ENCODE data around the gene RNF26.

DNA sequence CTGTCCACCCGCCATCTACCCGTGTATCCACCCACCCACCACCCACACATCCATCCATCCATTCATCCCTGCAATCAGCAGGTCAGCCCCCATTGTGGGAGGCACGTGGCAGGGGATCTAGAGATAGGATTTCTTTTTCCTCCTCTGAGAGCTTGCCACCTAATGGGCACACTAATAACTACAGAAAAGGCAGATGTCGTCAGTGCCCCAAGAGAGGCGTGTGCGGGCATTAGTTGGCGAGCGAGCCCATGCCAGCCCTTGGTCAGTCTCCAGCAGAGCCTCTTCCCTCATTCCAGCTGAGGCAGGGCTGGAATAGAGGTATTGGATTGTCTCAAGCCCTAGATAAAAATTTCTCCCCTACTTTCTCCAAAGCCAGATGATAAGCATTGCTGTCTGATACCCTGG, 37.5 kb downstream of the RNF26 start:
- TF ChIP-seq, protein P1, sequence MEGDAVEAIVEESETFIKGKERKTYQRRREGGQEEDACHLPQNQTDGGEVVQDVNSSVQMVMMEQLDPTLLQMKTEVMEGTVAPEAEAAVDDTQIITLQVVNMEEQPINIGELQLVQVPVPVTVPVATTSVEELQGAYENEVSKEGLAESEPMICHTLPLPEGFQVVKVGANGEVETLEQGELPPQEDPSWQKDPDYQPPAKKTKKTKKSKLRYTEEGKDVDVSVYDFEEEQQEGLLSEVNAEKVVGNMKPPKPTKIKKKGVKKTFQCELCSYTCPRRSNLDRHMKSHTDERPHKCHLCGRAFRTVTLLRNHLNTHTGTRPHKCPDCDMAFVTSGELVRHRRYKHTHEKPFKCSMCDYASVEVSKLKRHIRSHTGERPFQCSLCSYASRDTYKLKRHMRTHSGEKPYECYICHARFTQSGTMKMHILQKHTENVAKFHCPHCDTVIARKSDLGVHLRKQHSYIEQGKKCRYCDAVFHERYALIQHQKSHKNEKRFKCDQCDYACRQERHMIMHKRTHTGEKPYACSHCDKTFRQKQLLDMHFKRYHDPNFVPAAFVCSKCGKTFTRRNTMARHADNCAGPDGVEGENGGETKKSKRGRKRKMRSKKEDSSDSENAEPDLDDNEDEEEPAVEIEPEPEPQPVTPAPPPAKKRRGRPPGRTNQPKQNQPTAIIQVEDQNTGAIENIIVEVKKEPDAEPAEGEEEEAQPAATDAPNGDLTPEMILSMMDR (IDR thresholded peaks at IDR 0.05; ENCODE audit: low read depth, low read length): peak; percentile 45
- TF ChIP-seq EZH2phosphoT487 (IDR thresholded peaks at IDR 0.05; ENCODE audit: low read depth): no peak
